Non-pigmented ciliary epithelial cell (primary cell): ENCODE results near the gene BEST4.
"Not testable (repeated sequence)": the region's sequence is repeated elsewhere in the genome, so short reads cannot be mapped to it uniquely, and the experiment has no call there.

ENCODE experiments used
- DNase-seq: peaks from one replicate; pipeline ENCODE4 v3.0.0-alpha.2; 2010; ENCODE audit warnings: low read depth

Gene BEST4

DNA sequence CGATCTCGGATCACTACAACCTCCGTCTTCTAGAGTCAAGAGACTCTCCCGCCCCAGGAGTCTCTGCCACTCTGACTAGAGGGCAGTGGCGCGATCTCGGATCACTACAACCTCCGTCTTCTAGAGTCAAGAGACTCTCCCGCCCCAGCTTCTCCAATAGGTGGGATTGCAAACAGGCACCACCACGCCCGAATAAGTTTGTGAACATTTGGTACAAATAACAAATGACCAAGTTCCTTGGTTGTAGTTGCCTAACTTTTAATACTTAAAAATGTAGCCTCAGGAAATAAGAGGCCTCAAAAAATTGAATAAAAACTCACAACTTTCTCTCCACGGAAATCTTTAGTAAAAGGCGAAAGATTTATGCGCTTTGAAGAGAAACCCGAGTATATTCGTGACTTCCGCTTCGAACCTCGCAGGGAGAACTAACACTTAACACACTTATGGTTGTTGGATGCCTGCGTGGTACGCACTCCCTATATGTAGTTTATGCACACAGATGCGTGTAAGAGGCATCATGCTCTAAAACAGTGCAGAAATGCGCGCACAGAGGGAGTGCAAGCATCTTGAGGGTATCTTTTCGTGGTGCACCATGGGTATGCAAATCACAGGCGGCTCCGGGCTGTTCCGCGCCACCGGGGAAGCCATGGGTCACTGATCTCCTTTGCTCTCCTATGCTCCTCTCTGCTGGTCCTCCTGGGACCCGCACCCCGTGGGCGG lies 31.8 kb upstream of the BEST4 start:
- peak; percentile 57 for DNase-seq

DNA sequence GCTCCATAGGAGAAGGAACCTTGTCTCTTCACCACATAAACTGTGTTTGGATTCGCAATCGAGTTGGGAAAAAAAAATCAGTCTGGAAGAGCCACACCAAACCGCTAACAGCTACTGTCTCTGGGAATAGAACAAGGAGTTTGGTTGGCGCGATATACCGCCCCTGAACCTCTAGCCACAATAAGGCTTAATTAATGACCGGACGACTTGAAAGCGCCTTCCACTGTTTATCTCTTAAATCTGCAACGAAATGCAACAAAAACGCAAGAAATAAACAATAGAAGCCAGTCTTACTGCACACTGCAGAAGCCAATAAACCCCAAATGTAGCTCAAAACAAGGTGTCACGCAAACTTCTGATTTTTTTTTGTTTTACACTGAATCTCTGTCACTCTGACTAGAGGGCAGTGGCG lies 31.2 kb upstream of the BEST4 start:
- no peak for DNase-seq

DNA sequence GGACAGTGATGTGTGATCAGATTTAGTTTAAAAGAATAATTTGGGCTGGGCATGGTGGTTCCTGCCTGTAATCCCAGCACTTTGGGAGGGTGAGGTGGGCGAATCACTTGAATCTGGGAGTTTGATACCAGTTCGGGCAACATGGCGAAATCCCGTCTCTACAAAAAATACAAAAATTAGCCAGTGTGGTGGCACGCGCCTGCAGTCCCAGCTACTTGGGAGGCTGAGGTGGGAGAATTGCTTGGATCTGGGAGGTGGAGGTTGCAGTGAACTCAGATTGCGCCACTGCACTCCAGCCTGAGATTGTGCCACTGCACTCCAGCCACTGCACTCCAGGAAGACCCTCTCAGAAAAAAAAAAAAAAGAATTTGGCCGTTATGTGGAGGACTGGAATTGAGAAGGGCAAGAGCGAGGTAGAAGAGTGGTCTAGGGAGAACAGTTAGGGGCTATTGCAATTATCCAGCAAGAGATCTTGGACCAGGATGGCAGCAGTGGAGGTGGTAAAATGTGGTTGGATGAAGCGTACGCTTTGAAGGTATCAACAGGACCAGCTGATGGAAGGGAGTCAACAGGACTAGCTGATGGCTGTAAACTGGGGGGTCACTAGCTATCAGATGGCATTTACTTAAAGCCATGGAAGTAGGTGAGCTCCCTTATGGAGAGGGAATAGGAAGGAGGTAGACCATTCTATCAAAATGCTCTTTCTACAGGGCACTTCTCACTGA lies 30.0 kb upstream of the BEST4 start:
- no peak for DNase-seq

DNA sequence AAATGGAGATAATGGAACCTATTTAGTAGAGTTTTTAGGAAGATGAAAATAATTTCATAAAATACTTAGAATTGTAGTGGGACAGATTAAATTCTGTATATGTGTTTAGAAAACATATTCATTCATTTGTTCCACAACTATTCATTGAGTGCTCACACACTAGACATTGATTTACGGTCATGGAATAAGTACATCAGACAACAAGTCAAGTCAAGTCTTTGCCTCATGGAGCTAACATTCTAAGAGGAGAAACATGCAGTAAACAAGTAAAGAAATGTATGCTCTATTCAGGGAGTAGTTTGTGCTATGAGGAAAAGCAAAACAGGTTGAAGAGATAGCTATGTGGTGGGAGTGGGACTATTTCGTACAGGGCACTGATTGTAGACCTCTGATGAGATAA lies 29.3 kb upstream of the BEST4 start:
- no peak for DNase-seq

DNA sequence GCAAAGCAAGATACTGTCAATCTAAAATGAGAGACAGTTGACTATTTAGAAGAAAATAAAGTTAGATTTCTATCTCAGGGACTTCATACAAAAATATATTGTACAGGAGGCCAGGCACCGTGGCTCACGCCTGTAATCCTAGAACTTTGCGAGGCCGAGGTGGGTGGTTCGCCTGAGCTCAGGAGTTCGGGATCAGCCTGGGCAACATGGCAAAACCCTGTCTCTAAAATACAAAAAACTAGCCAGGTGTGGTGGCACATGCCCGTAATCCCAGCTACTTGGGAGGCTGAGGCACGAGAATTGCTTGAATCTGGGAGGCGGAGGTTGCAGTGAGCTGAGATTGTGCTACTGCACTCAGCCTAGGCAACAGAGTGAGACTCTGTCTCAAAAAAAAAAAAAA lies 28.0 kb upstream of the BEST4 start:
- DNase-seq: not testable (repeated sequence)

GRCh38 chr1:44812822-44813543 lies 25.0 kb upstream of the BEST4 start:
- DNase-seq: no peak

DNA sequence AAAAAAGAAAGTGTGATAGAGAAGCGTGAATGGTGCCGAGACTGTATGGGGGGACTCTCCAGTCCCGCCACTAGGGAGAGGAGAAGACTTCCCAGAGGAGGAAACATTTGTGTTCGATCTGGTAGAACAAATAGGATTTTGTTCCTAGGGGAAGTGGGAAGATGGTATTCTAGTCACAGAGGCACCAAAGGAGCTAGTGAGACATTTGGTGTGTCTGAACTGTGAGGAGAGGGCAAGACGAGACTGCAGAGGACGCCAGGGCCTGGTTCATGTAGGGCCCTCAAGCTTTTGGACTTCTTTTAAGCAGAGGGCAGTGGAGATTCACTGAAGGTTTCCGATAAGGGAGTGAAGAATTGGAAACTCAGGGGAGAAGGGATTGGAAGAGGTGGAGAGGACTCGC lies 23.3 kb upstream of the BEST4 start:
- no peak for DNase-seq

- not testable (repeated sequence) for DNase-seq
These were observed 22.8 kb upstream of the BEST4 start for GRCh38 chr1:44810762-44811105.

GRCh38 chr1:44810101-44810761 lies 22.3 kb upstream of the BEST4 start:
- DNase-seq: no peak

DNA sequence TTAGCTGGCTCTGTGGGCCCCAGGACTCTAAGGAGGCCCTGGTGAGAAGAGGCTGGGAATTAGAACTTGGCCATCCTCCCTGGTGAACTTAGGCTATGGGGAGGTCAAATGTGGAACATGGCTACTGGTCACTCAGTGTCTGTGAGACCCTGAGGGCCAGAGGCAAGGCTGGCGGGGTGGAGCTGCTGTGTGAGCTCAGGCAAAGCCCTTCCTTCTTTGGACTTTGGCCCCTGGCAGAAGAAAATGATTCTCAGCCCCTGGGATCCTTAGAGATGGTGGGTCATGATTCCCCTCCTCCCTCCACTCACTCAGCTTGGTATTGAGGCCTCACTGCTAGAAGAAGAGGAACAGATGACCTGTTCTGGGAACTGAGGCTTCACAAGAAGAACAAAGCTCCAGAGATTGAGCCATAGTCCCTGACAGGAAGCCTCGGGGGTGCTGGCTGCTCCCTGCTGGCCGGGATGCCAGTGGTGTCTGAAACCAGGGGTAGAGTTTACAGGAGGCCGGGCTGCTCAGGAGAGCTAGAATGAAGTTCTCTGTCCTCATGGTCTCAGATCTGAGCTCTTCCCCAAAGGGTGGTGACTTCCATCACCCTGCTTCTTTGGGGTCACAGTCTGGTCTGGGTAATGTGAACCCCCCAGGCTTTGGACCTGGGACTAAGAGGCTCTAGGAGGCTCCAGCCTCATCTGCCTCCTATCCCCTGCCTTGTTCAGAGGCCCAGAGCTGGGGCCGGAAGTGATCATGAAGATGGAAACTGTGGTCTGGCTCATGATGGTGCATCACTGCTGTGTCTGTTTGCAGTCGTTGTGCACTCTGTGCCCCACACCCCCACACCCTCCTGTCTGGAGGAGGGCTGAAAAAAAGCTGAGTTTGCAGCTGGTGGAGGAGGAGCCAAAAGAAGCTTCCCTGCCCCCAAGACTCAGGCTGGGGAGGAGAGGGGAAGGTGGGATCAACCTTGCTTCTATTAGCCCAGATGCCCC lies 21.3 kb upstream of the BEST4 start:
- peak; percentile 59 for DNase-seq

- DNase-seq: peak; percentile 58
These were observed 20.3 kb upstream of the BEST4 start, which contains the start of gene BTBD19 for GRCh38 chr1:44808063-44808937. Gene BTBD19 (plus strand): TSS chr1:44808523. CDS start chr1:44808821, 298 bp downstream.

GRCh38 chr1:44807364-44808062 lies 19.5 kb upstream of the BEST4 start:
- peak; percentile 98 for DNase-seq

GRCh38 chr1:44806704-44807363 lies 18.9 kb upstream of the BEST4 start, which contains the start of gene DYNLT4:
Gene DYNLT4 (minus strand): TSS chr1:44807351. CDS start chr1:44806668, 683 bp downstream.
- DNase-seq: no peak

DNA sequence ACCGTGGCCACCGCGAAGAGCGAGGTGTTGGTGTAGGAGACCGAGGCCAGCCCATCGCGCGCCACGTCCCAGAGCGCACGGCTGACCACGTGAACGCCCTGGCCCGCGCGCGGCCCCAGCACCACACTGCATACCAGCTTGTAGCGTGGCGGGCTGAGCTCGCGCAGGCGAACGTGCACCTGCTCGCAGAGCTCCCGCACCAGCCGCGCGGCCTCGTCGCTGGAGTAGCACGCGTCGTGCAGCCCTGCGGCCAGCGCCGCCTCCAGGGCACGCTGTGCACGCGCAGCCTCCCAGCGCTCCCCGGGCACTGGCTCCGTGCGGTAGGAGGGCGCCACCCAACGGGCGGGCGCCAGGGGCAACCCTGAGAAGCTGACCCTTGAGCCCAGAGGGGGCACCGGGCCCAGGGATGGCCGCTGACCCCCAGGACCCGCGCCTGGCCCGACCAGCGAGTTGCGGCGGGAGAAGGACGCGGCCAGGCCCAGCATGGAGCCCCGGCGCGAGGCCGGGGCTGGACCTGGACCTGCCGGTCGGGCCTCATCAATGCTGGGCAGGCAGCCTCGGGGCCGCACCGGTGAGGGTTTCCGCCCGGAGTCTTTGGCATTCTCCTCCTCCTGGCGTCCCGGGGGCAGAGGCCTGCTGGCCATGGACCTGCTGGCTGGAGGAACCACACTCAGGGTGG lies 18.2 kb upstream of the BEST4 start:
- DNase-seq: no peak

DNA sequence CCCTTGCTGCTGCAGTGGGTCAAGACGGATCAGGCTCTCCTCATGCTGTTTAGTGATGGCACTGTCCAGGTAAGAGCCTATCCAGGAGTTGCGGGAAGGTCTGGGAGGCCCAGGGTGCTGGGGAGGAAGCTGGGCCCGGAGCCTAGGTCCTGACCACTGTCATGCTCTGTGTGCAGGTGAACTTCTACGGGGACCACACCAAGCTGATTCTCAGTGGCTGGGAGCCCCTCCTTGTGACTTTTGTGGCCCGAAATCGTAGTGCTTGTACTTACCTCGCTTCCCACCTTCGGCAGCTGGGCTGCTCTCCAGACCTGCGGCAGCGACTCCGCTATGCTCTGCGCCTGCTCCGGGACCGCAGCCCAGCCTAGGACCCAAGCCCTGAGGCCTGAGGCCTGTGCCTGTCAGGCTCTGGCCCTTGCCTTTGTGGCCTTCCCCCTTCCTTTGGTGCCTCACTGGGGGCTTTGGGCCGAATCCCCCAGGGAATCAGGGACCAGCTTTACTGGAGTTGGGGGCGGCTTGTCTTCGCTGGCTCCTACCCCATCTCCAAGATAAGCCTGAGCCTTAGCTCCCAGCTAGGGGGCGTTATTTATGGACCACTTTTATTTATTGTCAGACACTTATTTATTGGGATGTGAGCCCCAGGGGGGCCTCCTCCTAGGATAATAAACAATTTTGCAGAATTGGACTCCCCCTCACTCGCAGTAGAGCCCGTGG lies 17.5 kb upstream of the BEST4 start:
- DNase-seq: no peak

- DNase-seq: no peak
These were observed 15.5 kb upstream of the BEST4 start for GRCh38 chr1:44803312-44804095.

- DNase-seq: no peak
These were observed 15.0 kb upstream of the BEST4 start for GRCh38 chr1:44803062-44803311.
